ENCODE results near the gene RBMS1. TPM values are rescaled to one million over a fixed set of nuclear protein-coding genes. Genes with fewer than 3 reads are reported as not detected.
A peak's percentile ranks its signal among the peaks of the same experiment; 100 is the strongest.

Gene RBMS1
- polyA plus RNA-seq, 1 donor (not counting 4 experiments of a cell fraction or from before 2014, with no cell fraction given): 89.1 TPM

GRCh38 chr2:160338901-160339685 lies 154.5 kb downstream of the RBMS1 start:
- peak; percentile 53 for FAIRE-seq
- Histone ChIP-seq H4K20me1 (ENCODE audit: control insufficient read depth, extremely low read depth, insufficient read depth, low read length) (no peaks in the 10 kb centered on the region), H3K4me3 (ENCODE audit: control insufficient read depth in 2 of 3, extremely low read depth in 1 of 3, insufficient read depth in 2 of 3, low read depth in 1 of 3, low read length in 3 of 3) (no peak overlapping the region), H3K9me1 (ENCODE audit: control insufficient read depth, extremely low read depth, insufficient read depth, low read length) (no peaks in the 10 kb centered on the region), H3K27me3 (ENCODE audit: control insufficient read depth, extremely low read depth, insufficient read depth, low read length) (no peaks in the 10 kb centered on the region), H2AFZ (ENCODE audit: control insufficient read depth, low read length) (no peak overlapping the region), H3K79me2 (ENCODE audit: control insufficient read depth, insufficient read depth, low read length) (peaks cover 94% of the 10 kb centered on the region), H3K4me2 (ENCODE audit: control insufficient read depth, extremely low read depth, insufficient read depth, low read depth, low read length) (no peak overlapping the region), H3K9me3 (ENCODE audit: control insufficient read depth, low read depth, low read length) (no peaks in the 10 kb centered on the region), H3K9ac (ENCODE audit: control insufficient read depth, extremely low read depth, insufficient read depth, low read length) (no peak overlapping the region), H3K27ac (ENCODE audit: control insufficient read depth, insufficient read depth, low read length) (no peak overlapping the region), H3K4me1 (ENCODE audit: control insufficient read depth, extremely low read depth, insufficient read depth, low read length) (peaks cover 6% of the 10 kb centered on the region), H3K36me3 (ENCODE audit: control insufficient read depth in 2 of 2, extremely low read depth in 1 of 2, insufficient read depth in 2 of 2, low read length in 2 of 2) (peaks cover 0 to 3% of the 10 kb centered on the region in 2 experiments)
- no peak for DNase-seq (ENCODE audit: low read depth, low spot score)
- dilution Hi-C loops (cut with MboI; ENCODE audit: extremely low pct_ligation_motif_present, low sequenced_read_pairs): no loop called here
- TF ChIP-seq EZH2 (IDR thresholded peaks at IDR 0.05; ENCODE audit: low read length) (no peak), CTCF (optimal IDR thresholded peaks at IDR 0.05 in 1 of 3, IDR thresholded peaks at IDR 0.05 in 1 of 3, conservative IDR thresholded peaks at IDR 0.05 in 1 of 3; ENCODE audit: extremely low read depth in 1 of 3, insufficient read depth in 2 of 3, low read length in 3 of 3) (no peak)

DNA sequence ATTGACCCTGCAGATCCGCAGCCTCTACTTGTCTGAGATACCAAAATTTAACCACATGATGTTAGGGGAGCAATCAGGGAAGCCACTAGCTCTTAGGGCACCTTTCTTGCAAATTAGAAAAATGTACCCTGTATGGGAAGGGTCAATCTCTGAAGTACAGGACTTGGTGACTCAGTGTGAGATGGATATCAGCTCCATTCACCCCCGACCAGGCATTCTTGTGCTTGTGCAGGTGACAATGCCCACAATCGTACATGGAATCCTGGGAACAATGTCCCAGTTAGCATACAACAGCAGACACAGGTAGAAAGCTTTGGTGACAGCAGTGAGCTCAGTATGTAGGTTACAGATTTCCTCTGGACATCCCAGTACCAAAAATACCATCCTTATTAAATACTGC lies 155.9 kb downstream of the RBMS1 start:
- FAIRE-seq (no peak), DNase-seq (ENCODE audit: low read depth, low spot score) (no peak)
- Histone ChIP-seq H3K4me2 (ENCODE audit: control insufficient read depth, extremely low read depth, insufficient read depth, low read depth, low read length) (no peak overlapping the region), H3K4me1 (ENCODE audit: control insufficient read depth, extremely low read depth, insufficient read depth, low read length) (peaks cover 7% of the 10 kb centered on the region), H3K4me3 (ENCODE audit: control insufficient read depth in 2 of 3, extremely low read depth in 1 of 3, insufficient read depth in 2 of 3, low read depth in 1 of 3, low read length in 3 of 3) (no peak overlapping the region), H3K9me1 (ENCODE audit: control insufficient read depth, extremely low read depth, insufficient read depth, low read length) (no peaks in the 10 kb centered on the region), H3K27me3 (ENCODE audit: control insufficient read depth, extremely low read depth, insufficient read depth, low read length) (no peaks in the 10 kb centered on the region), H3K9me3 (ENCODE audit: control insufficient read depth, low read depth, low read length) (no peaks in the 10 kb centered on the region), H3K27ac (ENCODE audit: control insufficient read depth, insufficient read depth, low read length) (no peak overlapping the region), H3K36me3 (ENCODE audit: control insufficient read depth in 2 of 2, extremely low read depth in 1 of 2, insufficient read depth in 2 of 2, low read length in 2 of 2) (peaks cover 0 to 3% of the 10 kb centered on the region in 2 experiments), H4K20me1 (ENCODE audit: control insufficient read depth, extremely low read depth, insufficient read depth, low read length) (no peaks in the 10 kb centered on the region), H2AFZ (ENCODE audit: control insufficient read depth, low read length) (no peak overlapping the region), H3K9ac (ENCODE audit: control insufficient read depth, extremely low read depth, insufficient read depth, low read length) (no peak overlapping the region), H3K79me2 (ENCODE audit: control insufficient read depth, insufficient read depth, low read length) (peaks cover 95% of the 10 kb centered on the region)
- dilution Hi-C loops (cut with MboI; ENCODE audit: extremely low pct_ligation_motif_present, low sequenced_read_pairs): no loop called here
- TF ChIP-seq EZH2 (IDR thresholded peaks at IDR 0.05; ENCODE audit: low read length) (no peak), CTCF (optimal IDR thresholded peaks at IDR 0.05 in 1 of 3, IDR thresholded peaks at IDR 0.05 in 1 of 3, conservative IDR thresholded peaks at IDR 0.05 in 1 of 3; ENCODE audit: extremely low read depth in 1 of 3, insufficient read depth in 2 of 3, low read length in 3 of 3) (no peak)

Data from keratinocyte (primary cell).